SK-N-SH (cell line): Measurements from ENCODE around the gene SLC35A3. TPM values are rescaled to one million over a fixed set of nuclear protein-coding genes. Genes with fewer than 3 reads are reported as not detected.

Experiments used
- CTCF ChIA-PET: fragments of 300-600, 350-600 bp; formaldehyde crosslinking; extraction: SDS; loops from one replicate; lab custom pipeline; 2021; lab: Yijun Ruan, JAX
- POLR2A ChIA-PET: fragments of 350-600 bp; sonication (Branson Sonifier 250); formaldehyde crosslinking; extraction: SDS; loops from one replicate; lab custom pipeline; 2020; ENCODE audit warnings: antibody characterized with exemption, inconsistent platforms; lab: Yijun Ruan, JAX
- DNase-seq: peaks from one replicate; pipeline ENCODE4 v3.0.0; 2012
- H2AFZ ChIP-seq: fragments of 200-600 bp; sonication (generic); 2 replicates; pipeline ENCODE4 v1.8.1; 2016; ENCODE audit warnings: antibody characterized with exemption, mild to moderate bottlenecking, low read depth
- H3F3A ChIP-seq: fragments of 200-600 bp; sonication (generic); replicated peaks from 2 replicates; pipeline ENCODE3; 2016; ENCODE audit warnings: antibody characterized with exemption, mild to moderate bottlenecking; ENCODE audit not compliant: insufficient read depth
- H3K27ac ChIP-seq, 2 experiments: fragments of 200-500 bp in 1 of 2; fragments of 200-600 bp in 1 of 2; sonication (Bioruptor generic) in 1 of 2; sonication (generic), shearing (Covaris generic) in 1 of 2; 2 replicates each; pipeline versions ENCODE4 v1.5.1 to v1.6.1; 2014 to 2016; ENCODE audit warnings: low read depth in 2 of 2, inconsistent platforms in 1 of 2, low read length in 1 of 2, mild to moderate bottlenecking in 1 of 2, mixed read lengths in 1 of 2
- H3K27me3 ChIP-seq: fragments of 200-600 bp; sonication (generic), shearing (Covaris generic); 2 replicates; pipeline ENCODE4 v1.6.1; 2016; ENCODE audit warnings: mixed run types; ENCODE audit not compliant: insufficient read depth
- H3K36me3 ChIP-seq, 2 experiments: fragments of 200-500 bp in 1 of 2; fragments of 200-600 bp in 1 of 2; sonication (Bioruptor generic) in 1 of 2; sonication (generic) in 1 of 2; replicated peaks in 1 of 2; 2 replicates each; pipeline versions ENCODE3 to v1.5.1; 2014 to 2016; ENCODE audit warnings: low read length in 1 of 2, mild to moderate bottlenecking in 1 of 2; ENCODE audit not compliant: insufficient read depth in 2 of 2, control insufficient read depth in 1 of 2
- H3K4me1 ChIP-seq, 2 experiments: fragments of 200-500 bp in 1 of 2; fragments of 200-600 bp in 1 of 2; sonication (Bioruptor generic) in 1 of 2; sonication (generic), shearing (Covaris generic) in 1 of 2; 2 replicates each; pipeline versions ENCODE4 v1.5.1 to v1.6.1; 2014 to 2016; ENCODE audit warnings: low read depth in 1 of 2, low read length in 1 of 2, mixed run types in 1 of 2; ENCODE audit not compliant: insufficient read depth in 2 of 2, control insufficient read depth in 1 of 2
- H3K4me2 ChIP-seq: fragments of 200-600 bp; sonication (generic), shearing (Covaris generic); 2 replicates; pipeline ENCODE4 v1.6.1; 2017; ENCODE audit warnings: mixed run types
- H3K4me3 ChIP-seq, 2 experiments: fragments of 200-500 bp in 1 of 2; fragments of 200-600 bp in 1 of 2; sonication (Bioruptor generic) in 1 of 2; sonication (generic), shearing (Covaris generic) in 1 of 2; 2 replicates each; pipeline versions ENCODE4 v1.5.1 to v1.8.1; 2014 to 2016; ENCODE audit warnings: low read depth in 2 of 2, inconsistent platforms in 1 of 2, low read length in 1 of 2, mild to moderate bottlenecking in 1 of 2, mixed read lengths in 1 of 2, moderate library complexity in 1 of 2
- H3K79me2 ChIP-seq: fragments of 200-600 bp; sonication (generic); 2 replicates; pipeline ENCODE4 v1.8.1; 2017; ENCODE audit warnings: mild to moderate bottlenecking; ENCODE audit not compliant: insufficient read depth
- H3K9ac ChIP-seq: fragments of 200-600 bp; sonication (generic); 2 replicates; pipeline ENCODE4 v1.6.1; 2017; ENCODE audit warnings: mixed run types
- H3K9me2 ChIP-seq: fragments of 200-600 bp; sonication (generic); 2 replicates; pipeline ENCODE4 v1.6.1; 2017; ENCODE audit warnings: mixed run types
- H3K9me3 ChIP-seq: fragments of 200-600 bp; sonication (generic); 2 replicates; pipeline ENCODE4 v1.6.1; 2017; ENCODE audit warnings: mixed run types, mild to moderate bottlenecking, moderate library complexity
- H4K20me1 ChIP-seq: fragments of 200-600 bp; sonication (generic); 2 replicates; pipeline ENCODE4 v1.6.1; 2017; ENCODE audit warnings: mild to moderate bottlenecking, mixed run types; ENCODE audit not compliant: insufficient read depth
- EP300 ChIP-seq, 2 experiments: IDR thresholded peaks; 2 replicates each; pipeline versions ENCODE4 v1.4.0 to v1.6.1; 2012; ENCODE audit warnings: borderline replicate concordance in 1 of 2, low read depth in 1 of 2, low read length in 1 of 2
- FOSL2 ChIP-seq: IDR thresholded peaks from 2 replicates; pipeline ENCODE4 v1.4.0; 2012; ENCODE audit warnings: low read depth, mild to moderate bottlenecking, moderate library complexity, borderline replicate concordance
- FOXM1 ChIP-seq: IDR thresholded peaks from 2 replicates; pipeline ENCODE4 v1.4.0; 2012; ENCODE audit warnings: low read depth, mild to moderate bottlenecking
- GABPA ChIP-seq: IDR thresholded peaks from 2 replicates; pipeline ENCODE4 v1.4.0; 2012; ENCODE audit warnings: low read depth, mild to moderate bottlenecking
- MXI1 ChIP-seq: IDR thresholded peaks from 2 replicates; pipeline ENCODE4 v1.6.1; 2012; ENCODE audit warnings: mild to moderate bottlenecking, low read depth, low read length, improper control_type of control experiment
- RCOR1 ChIP-seq: fragments of 150-350 bp; IDR thresholded peaks from 2 replicates; pipeline ENCODE4 v1.6.1; 2017; ENCODE audit warnings: antibody characterized with exemption, low read length
- SMC3 ChIP-seq: IDR thresholded peaks from 2 replicates; pipeline ENCODE4 v1.6.1; 2012; ENCODE audit warnings: low read depth, low read length, improper control_type of control experiment
- TCF12 ChIP-seq: IDR thresholded peaks from 2 replicates; pipeline ENCODE4 v1.4.0; 2012
- YY1 ChIP-seq: IDR thresholded peaks from 2 replicates; pipeline ENCODE4 v1.4.0; 2012; ENCODE audit warnings: low read depth, mild to moderate bottlenecking
- WGBS: methylation state at CpG from one replicate; pipeline ENCODE4 v1.1.6; 2017; ENCODE audit warnings: low lambda C conversion rate; 5-methylcytosine and 5-hydroxymethylcytosine counted together
- polyA plus RNA-seq, 3 experiments: library from polyadenylated mRNA; depleted of rRNA; stranded (reverse); fragments of >200 nt; gene quantifications; 2 replicates each; pipeline ENCODE4 v1.2.3, GENCODE V29; 2012
- TF ChIP-seq, protein P1 (sequence below): IDR thresholded peaks from 2 replicates; pipeline ENCODE4 v1.4.0; 2012; ENCODE audit warnings: low read depth, borderline replicate concordance
- TF ChIP-seq, protein P2 (sequence below): IDR thresholded peaks from 2 replicates; pipeline ENCODE4 v1.6.1; 2012; ENCODE audit warnings: mild to moderate bottlenecking, low read depth, low read length, moderate library complexity
- TF ChIP-seq, protein P3 (sequence below): IDR thresholded peaks from 2 replicates; pipeline ENCODE4 v1.4.0; 2012; ENCODE audit warnings: low read depth, borderline replicate concordance
- TF ChIP-seq, protein P4 (sequence below): IDR thresholded peaks from 2 replicates; pipeline ENCODE4 v1.4.0; 2012; ENCODE audit warnings: low read depth
- TF ChIP-seq, protein P5 (sequence below): fragments of 200-600 bp; sonication (generic); IDR thresholded peaks from 2 replicates; pipeline ENCODE4 v1.6.1; 2017; ENCODE audit warnings: antibody characterized with exemption, mild to moderate bottlenecking, moderate library complexity

SLC35A3 gene
- polyA plus RNA-seq, 1 of the 3 experiments (the other 2 are of a cell fraction), result 5.7 TPM

DNA sequence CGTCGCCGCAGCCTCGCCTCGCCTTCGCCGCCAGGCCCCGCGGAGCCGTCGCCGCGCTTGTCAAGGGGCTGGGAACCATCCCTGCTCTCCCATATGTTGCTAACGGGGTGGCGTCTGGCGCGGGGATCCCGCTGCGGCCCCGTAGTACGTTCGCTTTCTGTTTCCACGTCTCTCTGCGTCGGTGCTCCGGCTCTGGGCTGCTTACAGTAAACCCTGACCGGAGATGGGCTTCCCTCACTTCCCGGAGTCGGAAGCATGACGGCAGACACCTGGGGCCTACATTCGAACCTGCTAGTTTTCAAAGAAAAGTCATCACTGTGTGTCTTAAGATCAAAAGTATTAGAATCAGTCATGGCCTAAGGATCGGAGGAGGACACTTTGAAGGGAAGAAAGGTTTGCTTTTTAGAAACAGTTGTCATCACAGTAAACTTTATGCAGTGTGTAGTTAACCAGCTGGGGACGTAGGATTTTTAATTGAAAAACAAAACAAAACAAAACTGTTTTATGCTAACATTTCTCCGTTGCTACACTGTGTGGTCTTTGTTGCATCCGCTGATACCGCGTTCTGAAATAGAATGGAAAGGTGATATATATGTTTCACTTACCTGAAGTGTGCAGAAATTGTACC, 69.0 kb downstream of the SLC35A3 start:
- Histone ChIP-seq H3K9me3 (no peaks in the 10 kb centered on the region), H4K20me1 (peaks cover 8% of the 10 kb centered on the region; the same call in 1 of the 2 replicates), H3K9me2 (no peaks in the 10 kb centered on the region), H3K4me2 (peak overlapping the region; percentile 68), H2AFZ (0 out of 2 replicates have a peak overlapping the region, but pooled peaks have one; percentile 47), H3K27me3 (no peaks in the 10 kb centered on the region), H3K27ac (peak overlapping the region; percentile 89 to 94), H3K36me3 (no peaks in the 10 kb centered on the region), H3K4me1 (peaks cover 4 to 5% of the 10 kb centered on the region in 2 experiments; a peak in 2 of 4 replicates), H3K9ac (peak overlapping the region; percentile 88), H3K79me2 (peaks cover 61% of the 10 kb centered on the region), H3K4me3 (peak overlapping the region; percentile 71 to 94), H3F3A (peaks cover 13% of the 10 kb centered on the region)
- peak; percentile 25; the same call in 1 of the 2 replicates for TF ChIP-seq GABPA
- no peak for TF ChIP-seq SMC3
- TF ChIP-seq EP300 (IDR thresholded peaks at IDR 0.05; ENCODE audit: borderline replicate concordance in 1 of 2, low read depth in 1 of 2, low read length in 1 of 2), result no peak
- TF ChIP-seq, protein P1, sequence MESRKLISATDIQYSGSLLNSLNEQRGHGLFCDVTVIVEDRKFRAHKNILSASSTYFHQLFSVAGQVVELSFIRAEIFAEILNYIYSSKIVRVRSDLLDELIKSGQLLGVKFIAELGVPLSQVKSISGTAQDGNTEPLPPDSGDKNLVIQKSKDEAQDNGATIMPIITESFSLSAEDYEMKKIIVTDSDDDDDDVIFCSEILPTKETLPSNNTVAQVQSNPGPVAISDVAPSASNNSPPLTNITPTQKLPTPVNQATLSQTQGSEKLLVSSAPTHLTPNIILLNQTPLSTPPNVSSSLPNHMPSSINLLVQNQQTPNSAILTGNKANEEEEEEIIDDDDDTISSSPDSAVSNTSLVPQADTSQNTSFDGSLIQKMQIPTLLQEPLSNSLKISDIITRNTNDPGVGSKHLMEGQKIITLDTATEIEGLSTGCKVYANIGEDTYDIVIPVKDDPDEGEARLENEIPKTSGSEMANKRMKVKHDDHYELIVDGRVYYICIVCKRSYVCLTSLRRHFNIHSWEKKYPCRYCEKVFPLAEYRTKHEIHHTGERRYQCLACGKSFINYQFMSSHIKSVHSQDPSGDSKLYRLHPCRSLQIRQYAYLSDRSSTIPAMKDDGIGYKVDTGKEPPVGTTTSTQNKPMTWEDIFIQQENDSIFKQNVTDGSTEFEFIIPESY, result no peak
- TF ChIP-seq, protein P2, sequence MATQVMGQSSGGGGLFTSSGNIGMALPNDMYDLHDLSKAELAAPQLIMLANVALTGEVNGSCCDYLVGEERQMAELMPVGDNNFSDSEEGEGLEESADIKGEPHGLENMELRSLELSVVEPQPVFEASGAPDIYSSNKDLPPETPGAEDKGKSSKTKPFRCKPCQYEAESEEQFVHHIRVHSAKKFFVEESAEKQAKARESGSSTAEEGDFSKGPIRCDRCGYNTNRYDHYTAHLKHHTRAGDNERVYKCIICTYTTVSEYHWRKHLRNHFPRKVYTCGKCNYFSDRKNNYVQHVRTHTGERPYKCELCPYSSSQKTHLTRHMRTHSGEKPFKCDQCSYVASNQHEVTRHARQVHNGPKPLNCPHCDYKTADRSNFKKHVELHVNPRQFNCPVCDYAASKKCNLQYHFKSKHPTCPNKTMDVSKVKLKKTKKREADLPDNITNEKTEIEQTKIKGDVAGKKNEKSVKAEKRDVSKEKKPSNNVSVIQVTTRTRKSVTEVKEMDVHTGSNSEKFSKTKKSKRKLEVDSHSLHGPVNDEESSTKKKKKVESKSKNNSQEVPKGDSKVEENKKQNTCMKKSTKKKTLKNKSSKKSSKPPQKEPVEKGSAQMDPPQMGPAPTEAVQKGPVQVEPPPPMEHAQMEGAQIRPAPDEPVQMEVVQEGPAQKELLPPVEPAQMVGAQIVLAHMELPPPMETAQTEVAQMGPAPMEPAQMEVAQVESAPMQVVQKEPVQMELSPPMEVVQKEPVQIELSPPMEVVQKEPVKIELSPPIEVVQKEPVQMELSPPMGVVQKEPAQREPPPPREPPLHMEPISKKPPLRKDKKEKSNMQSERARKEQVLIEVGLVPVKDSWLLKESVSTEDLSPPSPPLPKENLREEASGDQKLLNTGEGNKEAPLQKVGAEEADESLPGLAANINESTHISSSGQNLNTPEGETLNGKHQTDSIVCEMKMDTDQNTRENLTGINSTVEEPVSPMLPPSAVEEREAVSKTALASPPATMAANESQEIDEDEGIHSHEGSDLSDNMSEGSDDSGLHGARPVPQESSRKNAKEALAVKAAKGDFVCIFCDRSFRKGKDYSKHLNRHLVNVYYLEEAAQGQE, result no peak
- no peak for TF ChIP-seq FOSL2
- TF ChIP-seq, protein P3, sequence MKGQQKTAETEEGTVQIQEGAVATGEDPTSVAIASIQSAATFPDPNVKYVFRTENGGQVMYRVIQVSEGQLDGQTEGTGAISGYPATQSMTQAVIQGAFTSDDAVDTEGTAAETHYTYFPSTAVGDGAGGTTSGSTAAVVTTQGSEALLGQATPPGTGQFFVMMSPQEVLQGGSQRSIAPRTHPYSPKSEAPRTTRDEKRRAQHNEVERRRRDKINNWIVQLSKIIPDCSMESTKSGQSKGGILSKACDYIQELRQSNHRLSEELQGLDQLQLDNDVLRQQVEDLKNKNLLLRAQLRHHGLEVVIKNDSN, result no peak
- TF ChIP-seq YY1, result no peak
- peak; percentile 65; the same call in 1 of the 2 replicates for TF ChIP-seq MXI1
- TF ChIP-seq, protein P4, sequence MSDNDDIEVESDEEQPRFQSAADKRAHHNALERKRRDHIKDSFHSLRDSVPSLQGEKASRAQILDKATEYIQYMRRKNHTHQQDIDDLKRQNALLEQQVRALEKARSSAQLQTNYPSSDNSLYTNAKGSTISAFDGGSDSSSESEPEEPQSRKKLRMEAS, result no peak
- no peak for TF ChIP-seq FOXM1
- no peak for TF ChIP-seq TCF12
- no peak for TF ChIP-seq RCOR1
- TF ChIP-seq, protein P5, sequence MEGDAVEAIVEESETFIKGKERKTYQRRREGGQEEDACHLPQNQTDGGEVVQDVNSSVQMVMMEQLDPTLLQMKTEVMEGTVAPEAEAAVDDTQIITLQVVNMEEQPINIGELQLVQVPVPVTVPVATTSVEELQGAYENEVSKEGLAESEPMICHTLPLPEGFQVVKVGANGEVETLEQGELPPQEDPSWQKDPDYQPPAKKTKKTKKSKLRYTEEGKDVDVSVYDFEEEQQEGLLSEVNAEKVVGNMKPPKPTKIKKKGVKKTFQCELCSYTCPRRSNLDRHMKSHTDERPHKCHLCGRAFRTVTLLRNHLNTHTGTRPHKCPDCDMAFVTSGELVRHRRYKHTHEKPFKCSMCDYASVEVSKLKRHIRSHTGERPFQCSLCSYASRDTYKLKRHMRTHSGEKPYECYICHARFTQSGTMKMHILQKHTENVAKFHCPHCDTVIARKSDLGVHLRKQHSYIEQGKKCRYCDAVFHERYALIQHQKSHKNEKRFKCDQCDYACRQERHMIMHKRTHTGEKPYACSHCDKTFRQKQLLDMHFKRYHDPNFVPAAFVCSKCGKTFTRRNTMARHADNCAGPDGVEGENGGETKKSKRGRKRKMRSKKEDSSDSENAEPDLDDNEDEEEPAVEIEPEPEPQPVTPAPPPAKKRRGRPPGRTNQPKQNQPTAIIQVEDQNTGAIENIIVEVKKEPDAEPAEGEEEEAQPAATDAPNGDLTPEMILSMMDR, result no peak
- under 1% methylated on average over 19 of the region's 37 CpGs for WGBS
- POLR2A ChIA-PET, result interaction anchor here (1.5 kb wide), 2 partner anchors 69 to 94 kb away, joined by 5 to 7 read pairs; partner anchors contain the start of genes SASS6, SLC35A3 and TRMT13
- CTCF ChIA-PET, result interaction anchor here (1.0 to 1.4 kb wide), 2 partner anchors 20 to 421 kb away, joined by 3 to 5 read pairs; no protein-coding TSS in a partner anchor
- no peak for DNase-seq
